DND-41 (cell line): ENCODE measurements around the gene ADCY9.

ENCODE experiments used
- EZH2 ChIP-seq: IDR thresholded peaks from 3 replicates; pipeline ENCODE4 v1.6.1; 2012; ENCODE audit warnings: borderline replicate concordance, low read depth, mild to moderate bottlenecking, moderate library complexity, low read length, inconsistent platforms; ENCODE audit not compliant: severe bottlenecking
- TF ChIP-seq, protein P1 (sequence below): IDR thresholded peaks from 2 replicates; pipeline ENCODE4 v1.5.1; 2012; ENCODE audit warnings: borderline replicate concordance, low read length, moderate library complexity, mild to moderate bottlenecking; ENCODE audit not compliant: poor library complexity, severe bottlenecking; ENCODE audit errors: extremely low read depth

DNA sequence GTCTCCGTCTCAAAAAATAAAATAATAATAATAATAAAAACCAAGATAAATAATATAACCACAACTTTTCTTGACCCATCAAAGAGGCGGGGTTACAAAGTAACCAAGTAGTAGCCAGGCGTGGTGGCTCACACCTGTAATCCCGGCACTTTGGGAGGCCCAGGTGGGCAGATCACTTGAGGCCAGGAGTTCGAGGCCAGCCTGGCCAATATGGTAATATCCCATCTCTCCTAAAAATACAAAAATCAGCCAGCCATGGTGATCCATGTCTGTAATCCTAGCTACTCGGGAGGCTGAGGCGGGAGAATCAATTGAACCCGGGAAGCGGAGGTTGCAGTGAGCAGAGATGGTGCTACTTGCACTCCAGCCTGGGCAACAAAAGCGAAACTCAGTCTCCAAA, 45.3 kb downstream of the ADCY9 start:
- TF ChIP-seq EZH2 = no peak
- TF ChIP-seq, protein P1, sequence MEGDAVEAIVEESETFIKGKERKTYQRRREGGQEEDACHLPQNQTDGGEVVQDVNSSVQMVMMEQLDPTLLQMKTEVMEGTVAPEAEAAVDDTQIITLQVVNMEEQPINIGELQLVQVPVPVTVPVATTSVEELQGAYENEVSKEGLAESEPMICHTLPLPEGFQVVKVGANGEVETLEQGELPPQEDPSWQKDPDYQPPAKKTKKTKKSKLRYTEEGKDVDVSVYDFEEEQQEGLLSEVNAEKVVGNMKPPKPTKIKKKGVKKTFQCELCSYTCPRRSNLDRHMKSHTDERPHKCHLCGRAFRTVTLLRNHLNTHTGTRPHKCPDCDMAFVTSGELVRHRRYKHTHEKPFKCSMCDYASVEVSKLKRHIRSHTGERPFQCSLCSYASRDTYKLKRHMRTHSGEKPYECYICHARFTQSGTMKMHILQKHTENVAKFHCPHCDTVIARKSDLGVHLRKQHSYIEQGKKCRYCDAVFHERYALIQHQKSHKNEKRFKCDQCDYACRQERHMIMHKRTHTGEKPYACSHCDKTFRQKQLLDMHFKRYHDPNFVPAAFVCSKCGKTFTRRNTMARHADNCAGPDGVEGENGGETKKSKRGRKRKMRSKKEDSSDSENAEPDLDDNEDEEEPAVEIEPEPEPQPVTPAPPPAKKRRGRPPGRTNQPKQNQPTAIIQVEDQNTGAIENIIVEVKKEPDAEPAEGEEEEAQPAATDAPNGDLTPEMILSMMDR = no peak
